ENCODE data around the gene MOGAT1. TPM values are rescaled to one million over a fixed set of nuclear protein-coding genes. Genes with fewer than 3 reads are reported as not detected.
"Not testable (repeated sequence)": the region's sequence is repeated elsewhere in the genome, so short reads cannot be mapped to it uniquely, and the experiment has no call there.

MOGAT1 gene
- total and polyA plus RNA-seq, 2 experiments from 2014 or later = not detected

DNA sequence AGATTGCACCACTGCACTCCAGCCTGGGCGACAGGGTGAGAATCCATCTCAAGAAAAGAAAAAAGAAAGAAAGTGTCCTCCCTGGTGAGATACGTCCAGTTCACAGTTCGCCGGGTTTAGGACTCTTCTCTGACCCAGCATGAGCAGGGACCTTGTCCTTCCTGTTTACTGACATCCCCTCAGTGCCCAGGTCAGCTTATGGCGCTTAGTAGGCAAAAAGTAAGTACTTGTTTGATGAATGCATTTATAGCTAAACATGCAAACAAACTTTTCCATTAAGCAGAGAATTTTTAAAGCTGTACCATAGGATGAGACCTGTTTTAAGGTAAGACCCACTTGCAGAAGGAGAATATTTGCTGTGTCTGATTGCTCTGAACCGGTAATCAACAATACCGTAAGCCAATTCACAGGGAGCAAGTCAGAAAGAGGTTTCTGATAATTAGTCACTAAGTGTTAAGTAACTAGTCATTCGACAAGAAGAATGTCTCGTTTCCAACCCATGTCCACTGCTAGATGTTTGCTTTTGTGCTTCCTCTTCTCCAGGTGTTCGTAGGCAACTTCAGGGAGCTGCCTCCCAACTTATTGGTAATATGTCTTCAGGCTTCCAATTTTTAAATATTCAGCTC lies 40.0 kb downstream of the MOGAT1 start:
- Histone ChIP-seq H3K9me3 (ENCODE audit: low read depth) (no peaks in the 10 kb centered on the region), H3K4me3 (no peak overlapping the region), H3K27ac (no peak overlapping the region), H3K4me1 (ENCODE audit: low read depth) (peaks cover 15% of the 10 kb centered on the region), H3K27me3 (no peaks in the 10 kb centered on the region), H3K36me3 (no peaks in the 10 kb centered on the region)
- TF ChIP-seq, protein P1, sequence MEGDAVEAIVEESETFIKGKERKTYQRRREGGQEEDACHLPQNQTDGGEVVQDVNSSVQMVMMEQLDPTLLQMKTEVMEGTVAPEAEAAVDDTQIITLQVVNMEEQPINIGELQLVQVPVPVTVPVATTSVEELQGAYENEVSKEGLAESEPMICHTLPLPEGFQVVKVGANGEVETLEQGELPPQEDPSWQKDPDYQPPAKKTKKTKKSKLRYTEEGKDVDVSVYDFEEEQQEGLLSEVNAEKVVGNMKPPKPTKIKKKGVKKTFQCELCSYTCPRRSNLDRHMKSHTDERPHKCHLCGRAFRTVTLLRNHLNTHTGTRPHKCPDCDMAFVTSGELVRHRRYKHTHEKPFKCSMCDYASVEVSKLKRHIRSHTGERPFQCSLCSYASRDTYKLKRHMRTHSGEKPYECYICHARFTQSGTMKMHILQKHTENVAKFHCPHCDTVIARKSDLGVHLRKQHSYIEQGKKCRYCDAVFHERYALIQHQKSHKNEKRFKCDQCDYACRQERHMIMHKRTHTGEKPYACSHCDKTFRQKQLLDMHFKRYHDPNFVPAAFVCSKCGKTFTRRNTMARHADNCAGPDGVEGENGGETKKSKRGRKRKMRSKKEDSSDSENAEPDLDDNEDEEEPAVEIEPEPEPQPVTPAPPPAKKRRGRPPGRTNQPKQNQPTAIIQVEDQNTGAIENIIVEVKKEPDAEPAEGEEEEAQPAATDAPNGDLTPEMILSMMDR (IDR thresholded peaks at IDR 0.05; ENCODE audit: low read depth, low read length) = no peak
- no peak for DNase-seq (ENCODE audit: low read depth in 1 of 2, low spot score in 1 of 2)

DNA sequence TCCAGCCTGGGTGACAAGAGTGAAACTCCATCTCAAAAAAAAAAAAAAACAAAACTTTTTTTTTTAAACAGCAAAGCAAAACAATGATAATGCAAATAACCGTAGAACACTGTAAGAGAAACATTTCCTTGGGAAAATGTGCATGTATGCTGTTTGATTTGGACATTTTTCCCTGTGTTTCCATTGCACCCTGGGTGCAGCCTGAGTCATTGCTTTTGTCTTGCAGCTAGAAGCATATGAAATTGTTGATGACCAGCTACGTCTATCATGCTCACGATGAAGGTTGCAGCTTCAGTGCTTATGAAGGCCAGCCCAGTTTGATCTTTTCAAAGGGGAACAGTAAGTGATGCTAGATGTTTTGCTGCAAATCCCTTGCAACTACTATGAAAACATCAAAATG lies 41.5 kb downstream of the MOGAT1 start:
- Histone ChIP-seq H3K4me1 (ENCODE audit: low read depth) (peaks cover 15% of the 10 kb centered on the region), H3K27ac (no peak overlapping the region), H3K9me3 (ENCODE audit: low read depth) (no peaks in the 10 kb centered on the region), H3K4me3 (no peak overlapping the region), H3K27me3 (no peaks in the 10 kb centered on the region), H3K36me3 (no peaks in the 10 kb centered on the region)
- DNase-seq (ENCODE audit: low read depth in 1 of 2, low spot score in 1 of 2) = no peak
- TF ChIP-seq, protein P1 (IDR thresholded peaks at IDR 0.05; ENCODE audit: low read depth, low read length) = no peak

DNA sequence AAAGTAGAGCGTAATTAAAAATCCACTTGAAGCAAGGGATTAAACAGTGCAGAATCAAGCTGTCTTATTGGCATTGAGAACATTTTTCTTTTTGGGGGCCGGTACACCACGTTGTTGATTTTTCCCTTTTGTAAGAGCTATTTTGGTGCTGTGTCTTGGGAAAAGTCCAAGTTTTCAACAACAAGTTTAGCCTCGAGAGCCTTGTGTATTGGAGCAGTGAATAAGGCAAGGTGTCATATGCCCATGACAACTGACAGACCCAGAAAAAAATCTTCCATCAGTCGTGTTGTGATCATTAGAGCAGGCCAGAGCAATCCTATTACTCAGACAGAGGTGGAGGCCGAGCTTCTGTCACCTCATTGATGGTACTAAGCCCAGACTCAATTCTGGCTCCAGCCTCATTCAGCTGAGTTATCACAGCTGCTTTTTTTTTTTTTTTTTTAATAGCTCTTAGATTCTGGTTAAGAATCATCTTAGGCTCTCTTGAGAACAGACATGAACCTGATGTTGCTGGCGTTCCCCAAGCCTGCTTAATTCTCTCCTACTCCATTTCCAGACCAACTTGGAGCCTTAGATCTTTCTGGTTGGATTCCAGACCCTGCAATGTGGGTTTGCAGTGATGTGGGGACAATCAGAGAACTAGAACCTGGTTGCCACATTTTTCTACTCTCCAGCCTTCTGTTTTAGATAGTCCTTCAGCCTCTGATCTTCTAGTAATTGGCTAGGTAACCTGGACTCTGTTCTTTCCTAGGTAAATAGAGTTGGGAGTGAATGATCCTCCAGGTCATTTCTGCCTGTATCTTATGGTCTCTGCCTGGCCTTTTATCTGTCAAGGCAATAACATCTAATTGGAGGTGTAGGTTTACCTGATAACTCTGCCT lies 43.1 kb downstream of the MOGAT1 start:
- H3K36me3 ChIP-seq = no peaks in the 10 kb centered on the region
- peak in 1 of 2 donors; percentile 59 for DNase-seq (ENCODE audit: low read depth in 1 of 2, low spot score in 1 of 2)
- no peaks in the 10 kb centered on the region for H3K9me3 ChIP-seq (ENCODE audit: low read depth)
- no peak overlapping the region for H3K27ac ChIP-seq
- H3K4me3 ChIP-seq = no peak overlapping the region
- peaks cover 10% of the 10 kb centered on the region for H3K4me1 ChIP-seq (ENCODE audit: low read depth)
- H3K27me3 ChIP-seq = no peaks in the 10 kb centered on the region
- TF ChIP-seq, protein P1 (IDR thresholded peaks at IDR 0.05; ENCODE audit: low read depth, low read length) = no peak

DNA sequence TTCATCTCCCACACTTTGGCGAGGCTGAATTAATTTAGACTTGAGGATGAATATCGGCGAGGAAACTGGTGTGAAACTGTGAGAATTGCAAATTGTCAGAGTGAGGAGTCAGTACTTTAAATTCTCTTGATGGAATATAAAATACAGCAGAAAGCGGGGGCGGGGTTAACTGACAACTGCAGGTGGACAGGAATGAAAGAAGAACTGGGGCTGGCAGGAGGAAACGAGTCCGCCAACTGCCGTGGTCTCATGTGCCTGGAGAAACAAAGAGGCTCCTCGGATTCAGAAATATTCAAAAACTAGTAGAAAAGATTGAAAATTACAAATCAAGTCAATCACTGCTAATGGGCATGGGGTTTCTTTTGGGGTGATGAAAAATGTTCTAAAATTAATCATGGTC lies 44.3 kb downstream of the MOGAT1 start:
- Histone ChIP-seq H3K9me3 (ENCODE audit: low read depth) (no peaks in the 10 kb centered on the region), H3K27ac (no peak overlapping the region), H3K4me1 (ENCODE audit: low read depth) (peaks cover 10% of the 10 kb centered on the region)

DNA sequence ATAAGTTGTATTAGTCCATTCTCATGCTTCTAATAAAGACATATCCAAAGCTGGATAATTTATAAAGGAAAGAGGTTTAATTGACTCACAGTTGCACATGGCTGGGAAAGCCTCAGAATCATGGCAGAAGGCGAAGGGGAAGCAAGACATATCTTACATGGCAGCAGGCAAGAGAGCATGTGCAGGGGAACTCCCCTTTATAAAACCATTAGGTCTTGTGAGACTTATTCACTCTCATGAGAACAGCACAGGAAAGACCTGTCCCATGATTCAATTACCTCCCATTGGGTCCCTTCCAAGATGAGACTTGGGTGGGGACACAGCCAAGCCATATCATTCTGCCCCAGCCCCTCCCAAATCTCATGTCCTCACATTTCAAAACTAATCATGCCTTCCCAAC lies 48.3 kb downstream of the MOGAT1 start:
- not testable (repeated sequence) for DNase-seq (ENCODE audit: low read depth in 1 of 2, low spot score in 1 of 2); H3K27ac ChIP-seq; H3K9me3 ChIP-seq (ENCODE audit: low read depth); H3K36me3 ChIP-seq; H3K4me1 ChIP-seq (ENCODE audit: low read depth); H3K4me3 ChIP-seq; H3K27me3 ChIP-seq

More for the DNA sequence above, 44.3 kb downstream of the MOGAT1 start:
- no peak for DNase-seq (ENCODE audit: low read depth in 1 of 2, low spot score in 1 of 2)
- Histone ChIP-seq H3K4me3 (no peak overlapping the region), H3K27me3 (no peaks in the 10 kb centered on the region), H3K36me3 (no peaks in the 10 kb centered on the region)
- TF ChIP-seq, protein P1 (IDR thresholded peaks at IDR 0.05; ENCODE audit: low read depth, low read length) = no peak

DNA sequence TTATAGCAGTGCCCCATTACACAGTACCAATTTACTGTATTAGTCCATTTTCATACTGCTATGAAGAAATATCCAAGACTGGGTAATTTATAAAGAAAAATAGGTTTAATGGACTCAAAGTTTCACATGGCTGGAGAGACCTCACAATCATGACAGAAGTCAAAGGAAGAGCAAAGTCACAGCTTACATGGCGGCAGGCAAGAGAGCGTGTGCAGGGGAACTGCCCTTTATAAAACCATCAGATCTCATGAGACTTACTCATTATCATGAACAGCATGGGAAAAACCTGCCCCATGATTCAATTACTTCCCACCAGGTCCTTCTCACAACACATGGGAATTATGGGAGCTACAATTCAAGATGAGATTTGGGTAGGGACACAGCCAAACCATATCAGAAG lies 50.1 kb downstream of the MOGAT1 start:
- DNase-seq (ENCODE audit: low read depth in 1 of 2, low spot score in 1 of 2); H3K4me1 ChIP-seq (ENCODE audit: low read depth); H3K9me3 ChIP-seq (ENCODE audit: low read depth); H3K27me3 ChIP-seq; H3K27ac ChIP-seq; H3K36me3 ChIP-seq; H3K4me3 ChIP-seq: not testable (repeated sequence)
